ENCODE data around the gene FXYD5. TPM values are rescaled to one million over a fixed set of nuclear protein-coding genes. Genes with fewer than 3 reads are reported as not detected.

The FXYD5 gene
- total RNA-seq, 1 experiment from 2014 or later: 123 TPM

DNA sequence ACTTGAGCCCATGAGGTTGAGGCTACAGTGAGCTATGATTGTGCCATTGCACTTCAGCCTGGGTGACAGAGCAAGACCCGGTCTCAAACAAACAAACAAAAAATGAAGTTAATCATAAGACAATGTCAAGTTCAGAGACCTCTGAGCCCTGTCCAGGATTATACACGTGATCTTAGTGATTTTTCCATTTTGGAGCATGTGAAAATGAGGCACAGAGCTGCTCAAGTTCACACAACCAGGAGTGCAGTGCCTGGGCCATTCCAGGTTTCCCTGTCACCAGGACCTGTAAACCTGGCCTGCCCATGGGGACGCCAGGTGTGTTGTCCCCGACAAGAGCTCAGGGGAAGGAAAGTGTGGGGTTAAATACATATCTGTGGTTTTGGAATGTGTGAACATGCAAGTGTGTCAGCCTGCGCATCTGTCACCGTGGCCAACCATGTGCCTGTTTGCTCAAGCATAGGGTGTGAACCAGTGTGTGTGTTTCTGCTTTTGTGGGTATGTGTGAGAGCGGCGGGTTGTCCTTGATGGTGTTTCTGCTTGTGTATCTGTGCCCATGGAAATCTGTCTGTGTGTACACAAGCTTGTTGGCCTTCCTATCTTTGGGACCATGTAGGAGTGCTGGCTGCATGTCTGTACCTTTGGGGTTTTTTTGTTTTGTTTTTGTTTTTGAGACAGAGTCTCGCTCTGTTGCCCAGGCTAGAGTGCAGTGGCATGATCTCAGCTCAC is 17.4 kb upstream of the FXYD5 start (continued):
- TF ChIP-seq SIN3A (IDR thresholded peaks at IDR 0.05; ENCODE audit: low read depth) (no peak), ZNF274 (IDR thresholded peaks at IDR 0.05; ENCODE audit: low read depth, low read length) (no peak), EZH2 (IDR thresholded peaks at IDR 0.05) (no peak), ELF1 (IDR thresholded peaks at IDR 0.05; ENCODE audit: borderline replicate concordance, low read depth) (no peak), JUND (IDR thresholded peaks at IDR 0.05) (no peak)
- TF ChIP-seq, protein P1, sequence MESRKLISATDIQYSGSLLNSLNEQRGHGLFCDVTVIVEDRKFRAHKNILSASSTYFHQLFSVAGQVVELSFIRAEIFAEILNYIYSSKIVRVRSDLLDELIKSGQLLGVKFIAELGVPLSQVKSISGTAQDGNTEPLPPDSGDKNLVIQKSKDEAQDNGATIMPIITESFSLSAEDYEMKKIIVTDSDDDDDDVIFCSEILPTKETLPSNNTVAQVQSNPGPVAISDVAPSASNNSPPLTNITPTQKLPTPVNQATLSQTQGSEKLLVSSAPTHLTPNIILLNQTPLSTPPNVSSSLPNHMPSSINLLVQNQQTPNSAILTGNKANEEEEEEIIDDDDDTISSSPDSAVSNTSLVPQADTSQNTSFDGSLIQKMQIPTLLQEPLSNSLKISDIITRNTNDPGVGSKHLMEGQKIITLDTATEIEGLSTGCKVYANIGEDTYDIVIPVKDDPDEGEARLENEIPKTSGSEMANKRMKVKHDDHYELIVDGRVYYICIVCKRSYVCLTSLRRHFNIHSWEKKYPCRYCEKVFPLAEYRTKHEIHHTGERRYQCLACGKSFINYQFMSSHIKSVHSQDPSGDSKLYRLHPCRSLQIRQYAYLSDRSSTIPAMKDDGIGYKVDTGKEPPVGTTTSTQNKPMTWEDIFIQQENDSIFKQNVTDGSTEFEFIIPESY (IDR thresholded peaks at IDR 0.05; ENCODE audit: extremely low read depth, insufficient replicate concordance, low read length): no peak

DNA sequence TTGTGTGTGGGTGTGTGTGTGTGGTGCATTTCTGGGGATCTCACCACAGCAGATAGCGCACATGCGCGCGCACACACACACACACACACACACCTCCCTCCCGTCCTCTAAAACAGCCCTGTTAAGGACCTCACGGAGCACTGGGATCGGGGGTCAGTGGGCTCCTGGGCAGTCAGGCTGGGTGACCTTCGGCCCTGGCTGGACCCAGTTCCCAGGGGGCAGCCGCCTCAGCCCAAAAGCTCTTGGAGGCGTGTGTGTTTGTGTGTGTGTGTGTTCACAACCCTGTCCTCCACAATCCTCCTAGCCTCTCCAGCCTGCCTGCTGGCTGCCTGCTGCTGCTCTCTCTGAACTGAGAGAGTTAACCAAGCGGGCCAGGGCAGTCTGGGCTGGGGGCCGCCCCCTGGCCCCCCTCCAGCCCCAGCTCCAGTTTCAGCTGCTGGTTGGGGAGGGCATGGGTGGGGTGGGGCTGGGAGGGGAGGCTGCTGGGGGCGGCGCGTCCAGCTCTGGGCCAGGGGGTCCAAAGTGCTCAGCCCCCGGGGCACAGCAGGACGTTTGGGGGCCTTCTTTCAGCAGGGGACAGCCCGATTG is 16.1 kb upstream of the FXYD5 start, which contains the start of gene FXYD1:
FXYD1 (plus strand) TSS at position 520 of the 588 bp plus-strand sequence. CDS start 1,256 bp downstream, outside the sequence.
- DNase-seq (ENCODE audit: low read depth, low spot score) (no peak), ATAC-seq (no peak)
- TF ChIP-seq ZNF274 (IDR thresholded peaks at IDR 0.05; ENCODE audit: low read depth, low read length) (no peak), SIN3A (IDR thresholded peaks at IDR 0.05; ENCODE audit: low read depth) (no peak), FOSL1 (IDR thresholded peaks at IDR 0.05; ENCODE audit: low read depth) (no peak), CBX3 (IDR thresholded peaks at IDR 0.05; ENCODE audit: low read depth) (no peak)
- TF ChIP-seq, protein P1 (IDR thresholded peaks at IDR 0.05; ENCODE audit: extremely low read depth, insufficient replicate concordance, low read length): no peak
- TF ChIP-seq, protein P2, sequence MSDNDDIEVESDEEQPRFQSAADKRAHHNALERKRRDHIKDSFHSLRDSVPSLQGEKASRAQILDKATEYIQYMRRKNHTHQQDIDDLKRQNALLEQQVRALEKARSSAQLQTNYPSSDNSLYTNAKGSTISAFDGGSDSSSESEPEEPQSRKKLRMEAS (IDR thresholded peaks at IDR 0.05): no peak
- no peaks in the 10 kb centered on the region for H3K79me2 ChIP-seq (ENCODE audit: insufficient read depth, low read length)
- intact Hi-C loops (cut with micrococcal nuclease): loop anchor here (10.0 kb wide), 1 partner anchor 164 kb away; no protein-coding TSS in a partner anchor
- no peak within 1 kb of the TSS for H3K4me2 ChIP-seq (ENCODE audit: low read length)
- RAD21 ChIA-PET (ENCODE audit: low non-redundant PET in 1 of 2, low total read pairs in 2 of 2, uncharacterized antibody in 2 of 2, unreplicated experiment in 2 of 2): no interaction called here
- H3K36me3 ChIP-seq (ENCODE audit: control insufficient read depth in 1 of 2, insufficient read depth in 2 of 2, low read length in 2 of 2): no peaks in the 10 kb centered on the region
- no peak within 1 kb of the TSS for H3K9ac ChIP-seq (ENCODE audit: low read length)
- CTCF ChIA-PET: interaction anchor here (4.1 kb wide), 1 partner anchor 71 kb away, joined by 28 read pairs; no protein-coding TSS in a partner anchor
- H4K20me1 ChIP-seq (ENCODE audit: insufficient read depth): no peaks in the 10 kb centered on the region
- BruUV-seq (replicated peaks): no TSS peak
- peaks cover 16 to 22% of the 10 kb centered on the region in 2 experiments for H3K4me1 ChIP-seq (ENCODE audit: control insufficient read depth in 1 of 2, insufficient read depth in 2 of 2, low read length in 2 of 2)
- no peaks in the 10 kb centered on the region for H3K9me3 ChIP-seq (ENCODE audit: control insufficient read depth in 1 of 2, insufficient read depth in 1 of 2, low read depth in 1 of 2, low read length in 2 of 2)
- no peak within 1 kb of the TSS for H3K4me3 ChIP-seq (replicated peaks in 1 of 2; ENCODE audit: low read depth in 1 of 2, low read length in 2 of 2)
- no peak within 1 kb of the TSS for H2AFZ ChIP-seq (ENCODE audit: low read depth, low read length, poor library complexity, severe bottlenecking)
- no peaks in the 10 kb centered on the region for H3K9me2 ChIP-seq (ENCODE audit: insufficient read depth)
- no peak within 1 kb of the TSS; the same call in 1 of the 2 replicates for H3K27ac ChIP-seq (ENCODE audit: low read depth, low read length)
- H3K27me3 ChIP-seq (ENCODE audit: insufficient read depth, low read length): no peaks in the 10 kb centered on the region
- POLR2A ChIA-PET: no interaction called here
